ENCODE measurements around the gene TAS2R40. TPM values are rescaled to one million over a fixed set of nuclear protein-coding genes. Genes with fewer than 3 reads are reported as not detected.

The TAS2R40 gene
- polyA plus RNA-seq, 1 of the 3 experiments (the other 2 are of a cell fraction): not detected

- H3K4me3 ChIP-seq (ENCODE audit: low read depth in 2 of 2, low read length in 1 of 2): no peak overlapping the region
- ChIA-PET CTCF (interaction anchor here (1.0 to 4.4 kb wide), 2 partner anchors 11 to 26 kb away, joined by 3 to 24 read pairs; no protein-coding TSS in a partner anchor), POLR2A (no interaction called here)
- no peak for DNase-seq
- no peak overlapping the region for H3K9ac ChIP-seq
- WGBS (ENCODE audit: low lambda C conversion rate): 24% methylated on average over 6 of the region's 6 CpGs
- no peaks in the 10 kb centered on the region for H3K9me3 ChIP-seq
- H3K4me2 ChIP-seq: no peak overlapping the region
- H2AFZ ChIP-seq (ENCODE audit: low read depth): no peak overlapping the region
- no peaks in the 10 kb centered on the region for H3K36me3 ChIP-seq (replicated peaks in 1 of 2; ENCODE audit: control insufficient read depth in 1 of 2, insufficient read depth in 2 of 2, low read length in 1 of 2)
- no peaks in the 10 kb centered on the region for H3K79me2 ChIP-seq (ENCODE audit: insufficient read depth)
- no peaks in the 10 kb centered on the region for H3K9me2 ChIP-seq
- H3K4me1 ChIP-seq (ENCODE audit: control insufficient read depth in 1 of 2, insufficient read depth in 2 of 2, low read depth in 1 of 2, low read length in 1 of 2): no peaks in the 10 kb centered on the region
- H4K20me1 ChIP-seq (ENCODE audit: insufficient read depth): no peaks in the 10 kb centered on the region
- H3K27me3 ChIP-seq (ENCODE audit: insufficient read depth): peaks cover 4% of the 10 kb centered on the region; the same call in 1 of the 2 replicates
- H3K27ac ChIP-seq (ENCODE audit: low read depth in 2 of 2, low read length in 1 of 2): no peak overlapping the region
- no peaks in the 10 kb centered on the region for H3F3A ChIP-seq (replicated peaks; ENCODE audit: insufficient read depth)
- no peak for TF ChIP-seq RCOR1 (IDR thresholded peaks at IDR 0.05; ENCODE audit: low read length)
- TF ChIP-seq NRF1 (IDR thresholded peaks at IDR 0.05; ENCODE audit: low read depth, low read length): no peak
- no peak for TF ChIP-seq MAX (IDR thresholded peaks at IDR 0.05; ENCODE audit: low read depth)
- no peak for TF ChIP-seq JUND (IDR thresholded peaks at IDR 0.05)
- TF ChIP-seq YY1 (IDR thresholded peaks at IDR 0.05; ENCODE audit: low read depth): no peak
- TF ChIP-seq TCF12 (IDR thresholded peaks at IDR 0.05): no peak
- TF ChIP-seq FOXM1 (IDR thresholded peaks at IDR 0.05; ENCODE audit: low read depth): no peak
- TF ChIP-seq EZH2phosphoT487 (IDR thresholded peaks at IDR 0.05; ENCODE audit: borderline replicate concordance, low read depth): no peak
- no peak for TF ChIP-seq GABPA (IDR thresholded peaks at IDR 0.05; ENCODE audit: low read depth)
- TF ChIP-seq REST (IDR thresholded peaks at IDR 0.05; ENCODE audit: low read depth, low read length): no peak
- no peak for TF ChIP-seq FOXJ3 (CRISPR knock-in tag; IDR thresholded peaks at IDR 0.05)
- TF ChIP-seq POLR2AphosphoS5 (IDR thresholded peaks at IDR 0.05; ENCODE audit: low read depth, low read length): no peak
- TF ChIP-seq CHD2 (IDR thresholded peaks at IDR 0.05; ENCODE audit: low read length, partially characterized antibody): no peak
- TF ChIP-seq ZBTB33 (IDR thresholded peaks at IDR 0.05; ENCODE audit: borderline replicate concordance, low read depth): no peak
- no peak for TF ChIP-seq SMC3 (IDR thresholded peaks at IDR 0.05; ENCODE audit: low read depth, low read length)
- TF ChIP-seq USF1 (IDR thresholded peaks at IDR 0.05; ENCODE audit: borderline replicate concordance, low read depth): no peak
- no peak for TF ChIP-seq SIN3A (IDR thresholded peaks at IDR 0.05; ENCODE audit: borderline replicate concordance, low read depth, low read length)
- TF ChIP-seq MXI1 (IDR thresholded peaks at IDR 0.05; ENCODE audit: low read depth, low read length): no peak
- TF ChIP-seq TAF1 (IDR thresholded peaks at IDR 0.05; ENCODE audit: borderline replicate concordance, low read depth, low read length): no peak
- TF ChIP-seq RFX5 (IDR thresholded peaks at IDR 0.05; ENCODE audit: low read length): no peak
Measured at GRCh38 chr7:143188994-143189393, 32.8 kb upstream of the TAS2R40 start.

All from SK-N-SH (cell line).